DMS 273 (cell line): Measurements from ENCODE around the gene DLG5.
"Not testable (repeated sequence)": the region's sequence is repeated elsewhere in the genome, so short reads cannot be mapped to it uniquely, and the experiment has no call there.

Experiments used
- DNase-seq: peaks from one replicate; lab custom pipeline; 2025; ENCODE audit not compliant: unreplicated experiment; lab: John Stamatoyannopoulos, UW

The DLG5 gene

DNA sequence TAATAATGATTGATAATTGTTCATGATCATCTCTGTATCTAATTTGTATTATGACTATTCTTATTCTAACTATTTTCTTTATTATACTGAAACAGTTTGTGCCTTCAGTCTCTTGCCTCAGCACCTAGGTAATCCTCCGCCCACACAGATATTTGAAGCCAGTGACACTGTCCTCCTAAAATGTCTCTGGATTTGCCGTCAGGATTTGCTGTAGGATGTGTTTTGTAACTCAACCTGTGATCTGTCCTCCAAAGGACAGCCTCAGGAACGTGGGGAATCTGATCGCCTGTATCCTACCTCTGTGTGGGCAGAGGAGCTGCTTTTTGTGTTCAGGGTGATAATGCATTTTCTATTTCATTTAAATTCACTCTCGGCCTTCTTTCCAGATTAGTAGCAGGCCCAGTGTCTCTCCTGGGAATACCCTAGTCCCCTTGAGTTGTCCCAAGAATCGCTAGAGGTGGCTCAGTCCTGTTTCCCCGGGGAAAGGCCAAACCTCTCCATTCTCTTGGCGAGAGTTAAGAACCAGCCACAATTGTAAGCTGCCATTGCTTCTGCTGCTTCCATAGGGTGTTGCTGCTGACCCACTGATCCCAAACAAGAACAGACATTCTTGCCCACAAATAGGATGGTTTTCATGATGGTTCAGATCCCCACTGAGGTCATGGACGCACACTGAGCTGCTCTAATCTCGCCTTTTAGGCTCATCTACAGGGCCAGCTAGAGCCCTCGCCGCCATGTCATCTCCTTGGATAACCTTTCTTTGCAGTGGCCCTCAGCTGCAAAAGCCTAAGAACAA, 152.7 kb downstream of the DLG5 start:
- DNase-seq, result no peak

DNA sequence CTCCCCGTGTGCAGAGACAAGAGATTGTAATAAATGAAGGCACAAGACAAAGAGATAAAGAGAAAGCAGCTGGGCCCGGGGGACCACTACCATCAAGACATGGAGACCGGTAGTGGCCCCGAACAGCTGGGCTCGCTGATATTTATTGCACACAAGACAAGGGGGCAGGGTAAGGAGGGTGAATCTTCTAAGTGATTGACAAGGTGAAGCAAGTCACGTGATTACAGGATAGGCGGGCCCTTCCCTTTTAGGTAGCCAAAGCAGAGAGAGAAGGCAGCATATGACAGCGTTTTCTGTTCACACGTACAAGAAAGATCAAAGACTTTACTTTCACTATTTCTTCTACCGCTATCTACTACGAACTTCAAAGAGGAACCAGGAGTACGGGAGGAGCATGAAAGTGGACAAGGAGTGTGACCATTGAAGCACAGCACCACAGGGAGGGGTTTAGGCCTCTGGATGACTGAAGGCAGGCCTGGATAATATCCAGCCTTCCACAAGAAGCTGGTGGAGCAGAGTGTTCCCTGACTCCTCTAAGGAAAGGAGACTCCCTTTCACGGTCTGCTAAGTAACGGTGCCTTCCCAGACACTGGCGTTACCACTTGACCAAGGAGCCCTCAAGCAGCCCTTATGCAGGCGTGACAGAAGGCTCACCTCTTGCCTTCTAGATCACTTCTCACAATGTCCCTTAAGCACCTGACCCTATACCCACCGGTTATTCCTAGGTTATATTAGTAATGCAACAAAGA, 153.5 kb downstream of the DLG5 start:
- DNase-seq, result not testable (repeated sequence)

DNA sequence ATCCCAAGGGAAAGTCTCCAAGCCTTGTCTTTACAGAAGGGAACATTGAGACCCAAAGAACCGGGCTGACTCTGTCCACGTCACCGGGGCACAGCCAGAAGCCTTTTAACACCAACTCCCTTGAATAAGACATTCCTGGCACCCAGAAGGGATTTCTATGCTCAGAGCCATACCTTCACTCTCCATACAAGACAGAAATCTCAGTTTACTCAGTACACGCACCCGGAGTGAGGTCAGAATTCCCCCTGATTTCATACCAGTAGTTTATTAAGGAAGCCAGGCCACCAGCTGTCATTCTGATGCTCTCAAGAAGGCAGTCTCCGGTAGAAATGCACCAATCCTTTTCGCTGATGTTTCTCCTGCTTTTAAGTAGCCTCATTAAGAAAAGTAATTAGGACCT, 154.7 kb downstream of the DLG5 start:
- DNase-seq, result no peak

DNA sequence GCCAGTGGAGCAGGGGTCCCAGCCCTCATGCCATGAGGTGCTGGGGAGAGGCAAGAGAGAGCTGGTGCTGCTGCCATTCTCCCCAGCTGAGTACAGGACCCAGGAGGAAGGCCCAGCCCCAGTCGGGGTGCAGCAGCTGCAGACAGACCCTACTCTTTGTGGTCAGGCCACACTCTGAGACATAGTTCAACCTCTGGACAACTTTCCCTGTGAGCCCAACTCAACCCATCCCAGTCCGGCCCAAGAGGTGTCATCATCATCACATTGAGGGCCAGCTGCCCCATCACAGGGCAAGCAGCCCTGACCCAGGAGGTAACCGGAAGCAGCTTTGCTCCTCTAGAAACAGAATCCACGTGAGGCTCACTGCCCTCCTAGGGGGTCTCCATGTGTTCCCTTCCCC, 155.1 kb downstream of the DLG5 start:
- DNase-seq, result no peak

DNA sequence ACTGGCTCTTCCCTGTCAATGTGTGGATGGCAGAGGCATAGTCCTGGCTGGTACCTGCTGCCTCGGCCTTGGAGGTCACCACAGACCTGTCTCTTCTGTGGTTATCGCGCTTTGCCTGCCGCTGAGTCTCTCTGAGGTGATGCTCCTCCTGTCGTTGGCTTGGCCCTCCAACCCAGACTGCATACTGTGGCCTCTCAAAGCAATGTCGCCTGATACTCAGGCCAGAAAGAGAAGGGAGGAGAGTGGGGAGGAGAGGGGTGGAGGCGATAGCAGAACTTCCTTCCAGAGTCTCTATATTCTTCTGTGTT, 155.7 kb downstream of the DLG5 start:
- DNase-seq, result no peak

DNA sequence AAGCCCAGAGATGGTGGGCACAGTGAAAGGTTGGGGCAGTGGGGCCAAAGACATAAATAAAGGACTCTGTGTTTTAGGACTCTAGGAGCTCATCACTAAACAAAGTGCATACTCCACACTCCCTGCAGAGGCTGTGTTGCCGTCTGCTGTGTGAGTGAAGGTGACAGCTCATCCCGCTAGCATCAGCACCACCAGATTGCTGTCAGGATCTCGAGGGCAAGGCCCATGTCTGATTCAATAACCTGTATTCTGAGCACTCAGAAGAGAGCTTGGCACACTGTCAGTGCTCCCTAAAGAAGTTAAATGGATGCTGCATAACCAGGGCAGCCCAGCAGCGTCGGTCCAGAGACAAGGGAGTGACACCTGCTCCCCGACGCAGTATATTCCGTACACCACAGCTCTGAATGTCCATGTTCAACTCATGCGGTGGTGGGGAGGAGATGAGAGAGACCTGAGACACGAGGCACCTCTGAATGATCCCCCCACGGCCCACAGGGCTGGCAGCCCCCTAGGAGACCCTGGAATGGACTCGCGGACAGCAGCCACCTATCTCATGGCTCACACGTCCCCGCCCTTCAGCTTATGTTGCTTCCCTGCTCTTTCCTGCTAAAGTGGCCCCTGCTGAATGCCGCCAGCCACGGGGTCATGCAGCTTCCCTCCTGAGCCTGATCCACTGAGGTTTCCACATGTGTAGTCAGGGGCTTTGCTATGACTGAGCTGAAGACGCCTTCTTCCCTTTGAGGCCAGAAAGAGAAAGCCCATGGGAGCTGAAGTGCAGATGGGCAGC, 156.3 kb downstream of the DLG5 start:
- DNase-seq, result no peak

DNA sequence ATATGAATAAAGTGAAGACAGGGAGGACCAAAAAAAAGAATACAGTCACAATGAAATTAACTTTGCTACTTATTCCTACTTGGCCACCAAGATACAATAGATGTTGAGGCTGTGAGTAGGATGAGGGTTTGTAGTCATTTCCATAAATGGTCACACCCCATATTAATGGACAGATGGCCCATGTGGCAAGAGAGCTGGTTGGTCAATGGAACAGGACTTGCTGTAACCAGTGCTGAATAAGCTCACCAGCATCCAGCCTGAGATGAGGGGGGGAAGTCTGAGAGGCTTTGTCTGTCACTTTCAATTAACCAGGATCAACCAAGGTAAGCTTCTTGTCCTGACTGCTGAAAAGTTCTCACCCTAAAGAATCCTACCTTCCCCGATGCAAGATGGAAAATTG, 158.5 kb downstream of the DLG5 start:
- DNase-seq, result peak; percentile 9

DNA sequence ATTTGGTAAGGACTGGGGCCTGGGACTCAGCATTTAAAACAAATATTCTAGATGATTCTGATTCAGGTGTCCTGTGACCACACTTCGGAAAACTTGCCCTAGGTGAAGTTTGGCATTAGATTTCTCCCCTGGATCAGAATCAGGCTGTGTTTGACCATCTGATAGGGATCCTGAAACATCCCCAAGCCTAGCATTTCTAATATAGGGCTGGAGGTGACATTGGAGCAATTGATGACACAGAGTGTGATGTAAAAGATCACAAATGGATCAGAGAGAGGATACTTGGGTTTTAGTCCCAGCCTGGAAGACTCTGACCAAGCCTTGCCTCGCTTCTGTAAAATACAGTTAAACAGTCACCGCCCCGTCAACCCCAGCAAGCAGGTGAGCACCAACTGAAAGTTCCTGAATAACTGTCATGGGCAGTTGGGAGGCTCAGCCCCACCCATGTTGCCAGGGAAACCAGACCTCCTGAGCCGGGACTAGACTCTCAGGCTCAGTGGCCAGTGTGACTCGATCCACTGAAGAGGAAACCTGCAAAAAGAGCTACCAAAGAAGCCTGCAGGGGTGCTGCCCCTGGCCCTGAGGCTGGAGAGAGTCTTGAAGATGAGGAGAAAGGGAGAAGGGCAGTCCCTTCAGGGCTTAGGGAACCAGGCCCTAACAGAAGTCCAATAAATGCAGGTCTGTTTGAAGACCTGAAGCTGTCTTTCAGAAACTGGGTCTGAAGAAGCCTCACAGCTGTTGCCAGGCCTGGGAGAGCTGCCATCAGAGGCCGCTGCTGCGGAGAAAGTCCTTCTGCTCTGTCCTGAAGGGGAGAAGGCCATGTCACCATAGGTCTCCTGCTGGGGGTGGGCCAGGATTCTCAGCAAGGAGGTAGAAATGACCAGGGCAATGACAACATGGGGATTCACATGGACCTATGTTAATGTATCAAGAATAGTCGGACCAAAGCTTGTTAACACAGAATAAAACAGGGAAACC, 162.8 kb downstream of the DLG5 start:
- DNase-seq, result peak; percentile 34

DNA sequence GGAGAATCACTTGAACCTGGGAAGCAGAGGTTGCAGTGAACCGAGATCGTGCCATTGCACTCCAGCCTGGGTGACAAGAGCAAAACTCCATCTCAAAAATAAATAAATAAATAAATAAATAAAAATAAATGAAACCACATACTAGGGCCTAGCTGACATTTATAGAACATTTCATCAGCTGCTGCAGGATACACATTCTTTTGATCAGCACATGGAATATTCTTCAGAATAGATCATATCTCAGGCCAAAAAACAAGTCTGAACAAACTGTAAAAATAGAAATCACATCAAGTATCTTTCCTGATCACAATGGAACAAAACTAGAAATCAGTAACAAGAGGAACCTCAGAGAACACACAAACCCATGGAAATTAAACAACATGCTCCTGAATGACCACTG, 168.1 kb downstream of the DLG5 start:
- not testable (repeated sequence) for DNase-seq

DNA sequence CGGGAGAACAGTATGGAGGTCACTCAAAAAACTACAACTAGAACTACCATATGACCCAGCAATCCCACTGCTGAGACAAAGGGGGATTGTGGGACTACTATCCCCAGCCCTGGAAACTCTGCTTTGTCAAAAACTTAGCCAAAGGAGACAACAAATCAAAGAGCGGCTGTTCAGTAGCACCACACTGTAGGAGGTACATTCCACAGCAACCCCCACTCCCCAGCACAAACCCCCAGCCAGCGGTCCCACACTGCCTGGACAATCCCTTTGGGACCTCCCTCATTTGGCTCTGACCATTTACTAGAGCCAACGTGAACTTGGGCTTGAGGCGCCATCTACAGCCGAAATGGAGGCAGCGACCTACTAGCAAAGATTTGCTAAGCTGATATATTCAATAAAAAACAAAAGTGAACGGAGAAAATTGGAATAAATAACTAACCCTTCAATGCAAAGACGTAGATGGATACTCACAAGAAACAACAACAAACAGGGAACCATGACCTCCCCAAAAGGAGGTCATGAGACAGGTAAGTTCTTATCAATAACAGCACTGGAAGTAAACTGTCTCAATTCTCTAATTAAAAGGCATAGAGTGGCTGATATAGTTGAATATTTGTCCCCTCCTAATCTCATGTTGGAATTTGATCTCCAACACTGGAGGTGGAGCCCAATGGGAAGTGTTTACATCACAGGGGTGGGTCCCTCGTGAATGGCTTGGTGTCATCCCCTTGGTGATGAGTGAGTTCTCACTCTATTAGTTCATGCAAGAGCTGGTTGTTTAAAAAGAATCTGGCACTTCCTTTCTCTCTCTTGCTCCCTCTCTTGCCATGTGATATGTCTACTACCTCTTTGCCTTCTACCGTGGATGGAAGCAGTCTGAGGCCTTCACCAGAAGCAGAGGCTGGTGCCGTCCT, 170.0 kb downstream of the DLG5 start:
- peak; percentile 81 for DNase-seq

DNA sequence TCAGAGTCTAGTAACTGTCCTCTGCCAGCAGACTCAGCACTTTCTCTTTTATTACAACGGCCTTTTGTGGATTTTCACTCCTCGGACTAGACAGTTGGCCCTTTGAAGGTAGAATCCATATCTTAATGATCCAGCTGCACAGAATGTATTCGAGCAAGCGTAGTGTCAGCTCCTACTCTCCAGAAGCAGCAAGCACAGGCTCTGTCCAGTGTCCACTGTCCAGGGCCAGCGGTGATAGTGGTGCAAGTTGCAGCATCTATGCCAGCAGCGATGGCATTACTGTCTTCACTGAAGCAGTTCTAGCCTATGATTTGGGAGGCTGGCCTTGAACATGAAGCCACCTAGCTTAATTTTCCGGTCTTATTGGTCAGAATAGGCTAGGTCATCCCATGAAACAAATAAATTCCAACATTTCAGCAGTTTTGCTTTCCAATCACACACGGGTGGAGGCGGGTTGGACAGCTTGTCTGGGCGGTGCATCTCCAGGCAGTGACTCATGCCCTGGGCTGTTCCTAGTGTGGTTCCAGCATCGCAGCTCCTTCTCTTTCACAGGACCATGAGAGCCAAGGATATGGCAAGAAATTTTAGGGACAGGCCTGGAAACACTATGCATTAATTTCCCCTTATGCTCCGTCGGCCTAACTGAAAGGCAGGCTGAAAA, 180.4 kb downstream of the DLG5 start:
- no peak for DNase-seq

DNA sequence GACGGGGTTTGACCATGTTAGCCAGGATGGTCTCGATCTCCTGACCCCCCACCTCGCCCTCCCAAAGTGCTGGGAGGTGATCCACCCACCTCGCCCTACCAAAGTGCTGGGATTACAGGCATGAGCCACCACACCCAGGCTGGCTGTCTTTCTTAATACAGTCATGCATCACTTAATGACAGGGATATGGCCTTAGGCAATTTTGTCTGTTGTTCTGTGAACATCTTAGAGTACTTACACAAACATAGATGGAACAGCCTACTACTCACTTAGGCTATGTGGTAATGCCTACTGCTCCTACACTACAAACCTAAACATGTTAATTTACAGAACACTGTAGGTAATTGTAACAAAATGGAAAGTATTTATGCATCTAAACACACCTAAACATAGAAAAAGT, 182.3 kb downstream of the DLG5 start:
- no peak for DNase-seq

DNA sequence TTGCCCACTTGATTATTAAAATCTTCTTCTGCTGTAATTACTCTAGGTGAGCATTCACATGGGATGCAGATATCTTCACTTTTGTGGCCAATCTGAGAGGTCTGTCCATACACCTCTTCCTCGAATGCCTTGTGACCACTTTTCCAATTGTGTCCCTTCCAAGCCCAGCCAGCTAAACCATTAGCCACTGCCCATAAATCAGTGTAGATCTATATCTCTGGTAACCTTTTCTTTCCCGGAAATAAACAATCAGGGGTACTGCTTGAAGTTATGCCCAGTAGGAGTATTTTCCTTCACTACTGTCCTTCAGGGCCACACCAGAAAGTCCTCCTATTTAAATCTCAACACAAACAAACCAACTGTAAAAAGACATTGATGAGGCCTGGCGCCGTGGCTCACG, 184.4 kb downstream of the DLG5 start:
- DNase-seq, result no peak

DNA sequence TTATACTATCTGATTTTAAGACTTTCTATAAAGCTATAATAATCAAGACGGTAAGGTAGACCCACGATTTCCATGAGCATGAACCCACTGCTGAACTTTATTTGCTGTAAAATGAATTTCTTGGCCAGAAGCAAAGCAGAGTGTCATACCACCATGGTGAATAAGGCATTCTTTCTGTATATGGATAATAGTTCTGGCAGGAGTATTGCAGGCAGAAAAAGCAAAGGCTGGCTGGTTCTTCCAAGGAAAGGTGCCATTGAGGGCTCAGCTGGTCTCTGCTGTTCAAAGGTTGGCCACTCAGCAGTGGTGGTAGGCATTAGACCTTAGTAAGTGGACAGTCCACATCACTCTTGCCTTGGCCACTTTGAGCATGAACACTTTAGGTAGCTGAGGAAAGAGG, 184.8 kb downstream of the DLG5 start:
- DNase-seq, result no peak
